Type B pancreatic cell (in vitro differentiated cells): Measurements from ENCODE around the gene PRLHR. TPM values are rescaled to one million over a fixed set of nuclear protein-coding genes. Genes with fewer than 3 reads are reported as not detected.

ENCODE experiments used
- DNase-seq: peaks from one replicate; pipeline ENCODE4 v3.0.0; 2021; ENCODE audit warnings: mixed read lengths; ENCODE audit not compliant: unreplicated experiment; ENCODE audit errors: extremely low spot score
- H3K27ac Mint-ChIP-seq: 2 replicates; pipeline ENCODE4 v1.8.0; 2021; ENCODE audit warnings: mild to moderate bottlenecking, mixed read lengths
- H3K27me3 Mint-ChIP-seq: 2 replicates; pipeline ENCODE4 v1.8.0; 2021; ENCODE audit warnings: mixed read lengths
- H3K36me3 Mint-ChIP-seq: 2 replicates; pipeline ENCODE4 v1.8.0; 2021; ENCODE audit warnings: mixed read lengths
- H3K4me1 Mint-ChIP-seq: one replicate; pipeline ENCODE4 v1.8.0; 2021; ENCODE audit warnings: mixed read lengths; ENCODE audit not compliant: unreplicated experiment
- H3K4me3 Mint-ChIP-seq: 2 replicates; pipeline ENCODE4 v1.8.0; 2021; ENCODE audit warnings: mild to moderate bottlenecking, mixed read lengths
- H3K9me3 Mint-ChIP-seq: 2 replicates; pipeline ENCODE4 v1.8.0; 2021; ENCODE audit warnings: mixed read lengths
- total RNA-seq: library from RNA; stranded (reverse); gene quantifications from 2 replicates; pipeline ENCODE4 v1.2.1, GENCODE V29; 2021; ENCODE audit warnings: low replicate concordance
- TF ChIP-seq, protein P1 (sequence below): fragments of 200-600 bp; sonication (generic); conservative IDR thresholded peaks from 2 replicates; pipeline ENCODE4 v1.5.0; 2021; ENCODE audit warnings: antibody characterized with exemption, mild to moderate bottlenecking

PRLHR gene
- total RNA-seq, 1 donor from 2014 or later, result 2.6 TPM

DNA sequence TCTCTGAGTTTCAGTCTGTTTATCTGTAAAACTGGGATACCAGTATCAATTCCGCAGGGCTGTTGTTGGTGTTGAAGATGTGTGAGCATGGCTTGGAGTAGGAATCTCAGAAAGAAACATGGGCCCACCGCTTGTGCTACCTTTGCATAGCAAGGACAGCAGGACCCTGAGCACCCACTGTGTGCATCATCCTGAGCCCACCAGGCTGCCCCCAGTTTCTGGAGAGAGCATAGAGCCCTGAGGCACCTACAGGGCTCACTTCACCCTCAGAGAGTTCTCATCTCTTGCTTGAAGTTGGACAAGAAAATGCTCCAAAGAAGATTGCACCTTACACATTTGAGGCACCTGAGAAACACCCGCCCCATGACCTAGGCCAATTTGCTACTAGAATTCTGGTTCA is 12.9 kb downstream of the PRLHR start:
- peaks cover 56% of the 10 kb centered on the region for H3K27me3 Mint-ChIP-seq
- H3K4me3 Mint-ChIP-seq, result no peak overlapping the region
- no peaks in the 10 kb centered on the region for H3K9me3 Mint-ChIP-seq
- no peaks in the 10 kb centered on the region for H3K4me1 Mint-ChIP-seq
- H3K36me3 Mint-ChIP-seq, result no peaks in the 10 kb centered on the region
- TF ChIP-seq, protein P1, sequence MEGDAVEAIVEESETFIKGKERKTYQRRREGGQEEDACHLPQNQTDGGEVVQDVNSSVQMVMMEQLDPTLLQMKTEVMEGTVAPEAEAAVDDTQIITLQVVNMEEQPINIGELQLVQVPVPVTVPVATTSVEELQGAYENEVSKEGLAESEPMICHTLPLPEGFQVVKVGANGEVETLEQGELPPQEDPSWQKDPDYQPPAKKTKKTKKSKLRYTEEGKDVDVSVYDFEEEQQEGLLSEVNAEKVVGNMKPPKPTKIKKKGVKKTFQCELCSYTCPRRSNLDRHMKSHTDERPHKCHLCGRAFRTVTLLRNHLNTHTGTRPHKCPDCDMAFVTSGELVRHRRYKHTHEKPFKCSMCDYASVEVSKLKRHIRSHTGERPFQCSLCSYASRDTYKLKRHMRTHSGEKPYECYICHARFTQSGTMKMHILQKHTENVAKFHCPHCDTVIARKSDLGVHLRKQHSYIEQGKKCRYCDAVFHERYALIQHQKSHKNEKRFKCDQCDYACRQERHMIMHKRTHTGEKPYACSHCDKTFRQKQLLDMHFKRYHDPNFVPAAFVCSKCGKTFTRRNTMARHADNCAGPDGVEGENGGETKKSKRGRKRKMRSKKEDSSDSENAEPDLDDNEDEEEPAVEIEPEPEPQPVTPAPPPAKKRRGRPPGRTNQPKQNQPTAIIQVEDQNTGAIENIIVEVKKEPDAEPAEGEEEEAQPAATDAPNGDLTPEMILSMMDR, result no peak
- no peak for DNase-seq
- no peak overlapping the region for H3K27ac Mint-ChIP-seq

DNA sequence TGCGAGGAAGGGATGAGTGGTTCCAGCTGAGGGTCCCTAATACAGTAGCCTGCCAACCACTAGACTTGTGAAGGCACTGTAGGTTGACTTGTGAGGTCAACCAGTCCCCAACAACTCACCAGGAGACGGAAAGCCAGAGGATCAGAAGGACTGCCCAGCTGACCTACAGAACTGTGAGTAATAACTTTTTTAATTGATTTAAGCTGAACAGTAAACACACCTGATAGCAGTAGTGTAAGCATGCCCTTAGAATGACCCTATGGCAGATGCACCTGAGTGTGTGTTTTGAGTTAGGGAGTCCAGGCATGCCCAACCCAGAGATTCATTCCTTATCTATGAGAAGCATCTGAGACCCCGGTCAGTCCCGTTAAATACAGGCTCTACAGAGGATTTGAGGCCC is 14.1 kb downstream of the PRLHR start:
- Mint-ChIP-seq H3K27me3 (peaks cover 59% of the 10 kb centered on the region), H3K9me3 (no peaks in the 10 kb centered on the region), H3K4me1 (no peaks in the 10 kb centered on the region), H3K4me3 (no peak overlapping the region), H3K36me3 (no peaks in the 10 kb centered on the region), H3K27ac (no peak overlapping the region)
- DNase-seq, result no peak
- TF ChIP-seq, protein P1, result no peak

DNA sequence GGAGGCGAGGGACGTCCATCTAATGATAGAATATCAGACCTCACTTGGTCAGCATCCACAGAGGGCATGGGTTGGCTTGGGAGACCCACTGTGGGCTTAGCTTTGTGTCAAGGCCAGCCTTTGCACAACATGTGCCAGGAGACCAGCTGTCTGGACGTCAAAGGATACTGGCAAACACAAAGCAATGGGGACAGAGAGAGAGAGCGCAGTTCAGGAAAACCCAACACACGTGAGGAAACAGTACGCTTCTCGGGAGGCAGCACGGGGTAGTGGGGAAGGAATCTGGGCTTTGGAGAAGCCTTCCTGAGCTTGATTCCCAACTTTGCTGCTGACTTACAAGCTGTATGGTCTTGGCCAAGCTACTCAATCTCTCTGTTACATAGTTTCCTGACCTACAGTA is 14.7 kb downstream of the PRLHR start:
- Mint-ChIP-seq H3K27ac (no peak overlapping the region), H3K36me3 (no peaks in the 10 kb centered on the region), H3K27me3 (peaks cover 61% of the 10 kb centered on the region), H3K4me3 (no peak overlapping the region), H3K4me1 (no peaks in the 10 kb centered on the region), H3K9me3 (no peaks in the 10 kb centered on the region)
- peak; percentile 45 for DNase-seq
- TF ChIP-seq, protein P1, result no peak

DNA sequence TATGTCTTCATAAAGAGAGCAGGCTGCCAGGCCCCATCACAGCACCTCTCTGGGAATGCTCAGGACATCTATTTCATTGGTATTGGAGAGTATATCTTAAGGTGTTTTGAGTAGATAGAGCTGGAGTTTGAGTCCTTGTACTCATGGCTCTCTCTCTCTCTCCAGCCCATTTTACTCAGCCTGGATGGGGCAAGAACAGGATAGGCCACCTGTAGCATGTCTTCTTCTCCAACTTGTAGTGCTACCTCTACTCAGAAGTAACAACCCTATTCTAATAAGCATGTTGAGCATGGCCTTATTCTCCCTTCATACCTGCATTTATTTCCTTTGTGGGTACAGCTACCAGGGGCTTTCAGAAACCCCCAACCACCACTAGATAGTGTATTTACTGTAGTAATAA is 21.9 kb downstream of the PRLHR start:
- TF ChIP-seq, protein P1, result no peak
- H3K27me3 Mint-ChIP-seq, result peaks cover 43% of the 10 kb centered on the region
- H3K4me1 Mint-ChIP-seq, result peaks cover 4% of the 10 kb centered on the region
- no peaks in the 10 kb centered on the region for H3K9me3 Mint-ChIP-seq
- no peaks in the 10 kb centered on the region for H3K36me3 Mint-ChIP-seq
- no peak for DNase-seq
- no peak overlapping the region for H3K4me3 Mint-ChIP-seq
- H3K27ac Mint-ChIP-seq, result no peak overlapping the region

DNA sequence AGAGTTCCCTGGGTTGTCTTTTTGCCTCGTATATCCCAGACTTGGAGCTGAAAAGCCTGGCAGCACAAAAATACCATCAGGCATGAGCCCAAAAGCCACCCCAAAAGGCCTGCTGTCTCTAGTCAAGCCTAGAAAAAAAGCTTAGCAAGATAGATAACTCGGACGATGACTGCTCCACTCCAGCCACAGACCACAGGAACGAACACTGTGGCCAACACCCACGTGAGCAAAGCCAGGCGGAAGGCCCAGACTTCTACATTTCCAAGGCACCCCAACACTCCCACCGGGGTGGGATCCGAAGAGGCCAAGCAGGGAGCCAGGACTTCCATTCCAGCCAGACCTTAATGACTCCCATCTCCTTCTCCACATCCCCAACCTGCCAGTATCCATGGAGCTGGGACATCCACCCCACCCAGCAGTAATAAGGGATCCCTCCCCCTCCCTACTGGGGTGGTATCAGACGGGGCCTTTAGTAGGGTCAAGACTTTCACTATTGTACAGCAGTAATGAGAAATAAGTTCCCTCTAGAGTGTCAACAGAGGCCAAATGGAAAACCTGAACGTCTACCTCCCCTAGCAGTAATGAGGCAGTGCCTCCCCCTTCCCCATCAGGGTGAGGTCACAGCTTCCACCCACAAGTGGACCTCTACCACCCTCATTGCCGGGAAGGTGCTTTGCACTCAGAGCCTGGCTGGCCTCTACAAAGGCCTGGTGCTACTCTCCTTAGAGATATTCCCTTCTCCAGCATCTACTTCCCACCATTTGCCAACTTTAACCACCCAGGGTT is 23.0 kb downstream of the PRLHR start:
- Mint-ChIP-seq H3K4me3 (no peak overlapping the region), H3K27me3 (peaks cover 33% of the 10 kb centered on the region), H3K36me3 (no peaks in the 10 kb centered on the region), H3K4me1 (peaks cover 4% of the 10 kb centered on the region), H3K9me3 (no peaks in the 10 kb centered on the region), H3K27ac (no peak overlapping the region)
- peak; percentile 25 for DNase-seq
- TF ChIP-seq, protein P1, result no peak
